ENCODE measurements around the gene UBQLN4. TPM values are rescaled to one million over a fixed set of nuclear protein-coding genes. Genes with fewer than 3 reads are reported as not detected.

The UBQLN4 gene
- total and polyA plus RNA-seq, 9 of the 15 experiments (the other 6 are each of a cell fraction or from before 2014, with no cell fraction given), result 13.5 to 65.5 (median 37.0) TPM

- TF ChIP-seq, protein P1, sequence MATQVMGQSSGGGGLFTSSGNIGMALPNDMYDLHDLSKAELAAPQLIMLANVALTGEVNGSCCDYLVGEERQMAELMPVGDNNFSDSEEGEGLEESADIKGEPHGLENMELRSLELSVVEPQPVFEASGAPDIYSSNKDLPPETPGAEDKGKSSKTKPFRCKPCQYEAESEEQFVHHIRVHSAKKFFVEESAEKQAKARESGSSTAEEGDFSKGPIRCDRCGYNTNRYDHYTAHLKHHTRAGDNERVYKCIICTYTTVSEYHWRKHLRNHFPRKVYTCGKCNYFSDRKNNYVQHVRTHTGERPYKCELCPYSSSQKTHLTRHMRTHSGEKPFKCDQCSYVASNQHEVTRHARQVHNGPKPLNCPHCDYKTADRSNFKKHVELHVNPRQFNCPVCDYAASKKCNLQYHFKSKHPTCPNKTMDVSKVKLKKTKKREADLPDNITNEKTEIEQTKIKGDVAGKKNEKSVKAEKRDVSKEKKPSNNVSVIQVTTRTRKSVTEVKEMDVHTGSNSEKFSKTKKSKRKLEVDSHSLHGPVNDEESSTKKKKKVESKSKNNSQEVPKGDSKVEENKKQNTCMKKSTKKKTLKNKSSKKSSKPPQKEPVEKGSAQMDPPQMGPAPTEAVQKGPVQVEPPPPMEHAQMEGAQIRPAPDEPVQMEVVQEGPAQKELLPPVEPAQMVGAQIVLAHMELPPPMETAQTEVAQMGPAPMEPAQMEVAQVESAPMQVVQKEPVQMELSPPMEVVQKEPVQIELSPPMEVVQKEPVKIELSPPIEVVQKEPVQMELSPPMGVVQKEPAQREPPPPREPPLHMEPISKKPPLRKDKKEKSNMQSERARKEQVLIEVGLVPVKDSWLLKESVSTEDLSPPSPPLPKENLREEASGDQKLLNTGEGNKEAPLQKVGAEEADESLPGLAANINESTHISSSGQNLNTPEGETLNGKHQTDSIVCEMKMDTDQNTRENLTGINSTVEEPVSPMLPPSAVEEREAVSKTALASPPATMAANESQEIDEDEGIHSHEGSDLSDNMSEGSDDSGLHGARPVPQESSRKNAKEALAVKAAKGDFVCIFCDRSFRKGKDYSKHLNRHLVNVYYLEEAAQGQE (IDR thresholded peaks at IDR 0.05; ENCODE audit: borderline replicate concordance), result peak; percentile 83
- TF ChIP-seq, protein P1 (CRISPR knock-in tag; IDR thresholded peaks at IDR 0.05; ENCODE audit: low read depth), result no peak
- TF ChIP-seq BMI1 (IDR thresholded peaks at IDR 0.05; ENCODE audit: low read length), result no peak
- TF ChIP-seq, protein P2, sequence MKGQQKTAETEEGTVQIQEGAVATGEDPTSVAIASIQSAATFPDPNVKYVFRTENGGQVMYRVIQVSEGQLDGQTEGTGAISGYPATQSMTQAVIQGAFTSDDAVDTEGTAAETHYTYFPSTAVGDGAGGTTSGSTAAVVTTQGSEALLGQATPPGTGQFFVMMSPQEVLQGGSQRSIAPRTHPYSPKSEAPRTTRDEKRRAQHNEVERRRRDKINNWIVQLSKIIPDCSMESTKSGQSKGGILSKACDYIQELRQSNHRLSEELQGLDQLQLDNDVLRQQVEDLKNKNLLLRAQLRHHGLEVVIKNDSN (CRISPR knock-in tag; IDR thresholded peaks at IDR 0.05), result no peak
- TF ChIP-seq WHSC1 (IDR thresholded peaks at IDR 0.05; ENCODE audit: low read length), result no peak
- no peak for TF ChIP-seq TRIM28 (IDR thresholded peaks at IDR 0.05)
- no peak for TF ChIP-seq BRD9 (IDR thresholded peaks at IDR 0.05; ENCODE audit: low read depth, partially characterized antibody)
- TF ChIP-seq HMGXB4 (CRISPR knock-in tag; IDR thresholded peaks at IDR 0.05), result no peak
- TF ChIP-seq ZNF140 (CRISPR knock-in tag; IDR thresholded peaks at IDR 0.05), result no peak
- no peak for TF ChIP-seq DNMT1 (IDR thresholded peaks at IDR 0.05)
- no peak for TF ChIP-seq GTF3C2 (IDR thresholded peaks at IDR 0.05; ENCODE audit: borderline replicate concordance, extremely low read depth, insufficient read length)
- TF ChIP-seq YY1 (IDR thresholded peaks at IDR 0.05; ENCODE audit: borderline replicate concordance in 1 of 3, control insufficient read depth in 1 of 3, extremely low read depth in 1 of 3, insufficient read depth in 3 of 3, insufficient read length in 1 of 3, insufficient replicate concordance in 2 of 3, low read depth in 1 of 3, low read length in 2 of 3), result peak in 1 of 3 experiments; percentile 22
- TF ChIP-seq, protein P3, sequence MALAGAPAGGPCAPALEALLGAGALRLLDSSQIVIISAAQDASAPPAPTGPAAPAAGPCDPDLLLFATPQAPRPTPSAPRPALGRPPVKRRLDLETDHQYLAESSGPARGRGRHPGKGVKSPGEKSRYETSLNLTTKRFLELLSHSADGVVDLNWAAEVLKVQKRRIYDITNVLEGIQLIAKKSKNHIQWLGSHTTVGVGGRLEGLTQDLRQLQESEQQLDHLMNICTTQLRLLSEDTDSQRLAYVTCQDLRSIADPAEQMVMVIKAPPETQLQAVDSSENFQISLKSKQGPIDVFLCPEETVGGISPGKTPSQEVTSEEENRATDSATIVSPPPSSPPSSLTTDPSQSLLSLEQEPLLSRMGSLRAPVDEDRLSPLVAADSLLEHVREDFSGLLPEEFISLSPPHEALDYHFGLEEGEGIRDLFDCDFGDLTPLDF (CRISPR knock-in tag; IDR thresholded peaks at IDR 0.05), result no peak
Measured at GRCh38 chr1:156090840-156091188, 37.2 kb upstream of the UBQLN4 start (continued).
